Esophagus squamous epithelium (tissue), 4 donors: ENCODE data around the gene CLSTN1.

Experiments used
- CTCF ChIP-seq, 6 experiments: fragments of 450-650 bp in 4 of 6; fragments of 200-600 bp in 2 of 6; sonication (generic) in 2 of 6; IDR thresholded peaks; one replicate each; pipeline ENCODE4 v1.5.1; 2016 to 2019; ENCODE audit warnings: antibody characterized with exemption in 6 of 6, mild to moderate bottlenecking in 4 of 6, moderate library complexity in 4 of 6
- POLR2A ChIP-seq, 4 donors: fragments of 450-650 bp; IDR thresholded peaks; one replicate each; pipeline ENCODE4 v1.6.1; 2017; ENCODE audit warnings: antibody characterized with exemption in 4 of 4, mild to moderate bottlenecking in 4 of 4, moderate library complexity in 3 of 4

- TF ChIP-seq CTCF (IDR thresholded peaks at IDR 0.05) (no peak), POLR2A (IDR thresholded peaks at IDR 0.05) (no peak)
Observed at GRCh38 chr1:9726406-9726805, 97.4 kb downstream of the CLSTN1 start.
